ENCODE results near the gene C17orf114.

Gene C17orf114

DNA sequence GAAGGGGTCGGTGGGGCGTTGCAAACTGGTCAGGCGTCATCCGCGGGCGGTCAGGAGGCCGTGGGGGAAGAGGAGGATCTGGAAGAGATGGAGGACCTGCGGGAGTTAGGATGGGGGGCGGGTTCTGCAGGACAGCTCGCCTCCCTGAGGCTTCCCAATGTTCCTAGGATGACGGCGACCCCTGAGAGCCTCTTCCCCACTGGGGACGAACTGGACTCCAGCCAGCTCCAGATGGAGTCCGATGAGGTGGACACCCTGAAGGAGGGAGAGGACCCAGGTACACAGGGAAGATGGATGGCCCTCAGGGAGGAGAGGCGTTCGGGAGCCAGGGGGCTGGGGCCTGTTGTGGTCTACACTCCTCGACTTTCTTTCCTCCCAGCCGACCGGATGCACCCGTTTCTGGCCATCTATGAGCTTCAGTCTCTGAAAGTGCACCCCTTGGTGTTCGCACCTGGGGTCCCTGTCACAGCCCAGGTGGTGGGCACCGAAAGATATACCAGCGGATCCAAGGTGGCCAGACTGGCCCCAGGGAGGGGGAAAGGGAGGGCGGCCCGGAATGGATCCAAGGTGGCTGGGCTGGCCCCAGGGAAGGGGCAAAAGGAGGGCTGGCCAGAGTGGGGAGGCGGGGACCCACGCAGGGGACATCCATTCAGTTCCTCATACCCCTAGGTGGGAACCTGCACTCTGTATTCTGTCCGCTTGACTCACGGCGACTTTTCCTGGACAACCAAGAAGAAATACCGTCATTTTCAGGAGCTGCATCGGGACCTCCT, 5.7 kb upstream of the C17orf114 start:
- peaks cover 14% of the 10 kb centered on the region for H3K4me1 Mint-ChIP-seq (ENCODE audit: low read depth)
- peak overlapping the region; percentile 77 for H3K4me3 Mint-ChIP-seq
- no peak overlapping the region for H3K27ac Mint-ChIP-seq
- no peaks in the 10 kb centered on the region for H3K9me3 Mint-ChIP-seq (ENCODE audit: low read depth)
- H3K36me3 Mint-ChIP-seq = peaks cover 2% of the 10 kb centered on the region
- H3K27me3 Mint-ChIP-seq = no peaks in the 10 kb centered on the region

DNA sequence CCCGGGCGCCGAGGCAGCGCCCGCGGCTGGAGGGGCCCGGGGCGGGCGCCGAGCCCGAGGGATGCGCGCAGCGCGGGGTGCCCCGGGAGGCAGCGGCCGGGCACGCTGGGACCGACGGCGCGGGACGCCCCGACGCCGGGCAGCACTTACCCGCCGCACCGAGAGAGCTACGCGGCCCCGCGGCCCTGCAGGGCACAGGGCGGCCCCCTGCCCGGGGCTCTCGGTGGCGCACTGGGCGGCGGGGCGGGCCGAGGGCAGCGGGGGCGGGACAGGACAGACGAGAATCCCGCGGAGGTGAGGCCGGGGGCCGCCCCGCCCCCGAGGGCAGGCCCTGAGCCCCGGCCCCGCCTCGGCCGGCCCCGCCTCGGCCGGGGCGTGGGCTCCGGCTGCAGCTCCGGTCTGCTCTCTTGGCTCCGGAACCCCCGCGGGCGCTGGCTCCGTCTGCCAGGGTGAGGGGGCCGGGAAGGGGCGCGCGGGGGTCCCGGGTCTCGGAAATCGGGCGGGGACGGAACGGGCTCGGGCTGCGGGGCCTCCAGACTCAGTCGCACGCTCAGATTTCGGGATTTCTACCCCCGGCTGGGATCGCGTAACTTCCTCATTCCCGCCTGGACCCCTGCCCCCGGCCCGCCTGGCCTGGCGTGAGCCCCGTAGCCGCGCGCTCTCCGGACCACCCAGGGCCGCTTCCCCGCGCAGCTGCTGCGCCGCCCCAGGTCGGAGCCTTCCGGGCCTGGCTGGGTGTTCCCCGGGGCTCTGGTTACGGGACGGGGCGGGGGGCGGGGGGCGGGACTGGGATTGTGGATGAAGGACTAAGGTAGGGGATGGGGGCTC, 4.9 kb upstream of the C17orf114 start, which contains the start of gene PLD2:
PLD2 (plus strand) TSS at position 376 of the 828 bp plus-strand sequence. CDS start 621 bp downstream, outside the sequence.
- peaks cover 14% of the 10 kb centered on the region for H3K4me1 Mint-ChIP-seq (ENCODE audit: low read depth)
- no peaks in the 10 kb centered on the region for H3K9me3 Mint-ChIP-seq (ENCODE audit: low read depth)
- peak within 1 kb of the TSS; percentile 83 for H3K4me3 Mint-ChIP-seq
- no peaks in the 10 kb centered on the region for H3K36me3 Mint-ChIP-seq
- no peaks in the 10 kb centered on the region for H3K27me3 Mint-ChIP-seq
- H3K27ac Mint-ChIP-seq = peak within 1 kb of the TSS; percentile 46

DNA sequence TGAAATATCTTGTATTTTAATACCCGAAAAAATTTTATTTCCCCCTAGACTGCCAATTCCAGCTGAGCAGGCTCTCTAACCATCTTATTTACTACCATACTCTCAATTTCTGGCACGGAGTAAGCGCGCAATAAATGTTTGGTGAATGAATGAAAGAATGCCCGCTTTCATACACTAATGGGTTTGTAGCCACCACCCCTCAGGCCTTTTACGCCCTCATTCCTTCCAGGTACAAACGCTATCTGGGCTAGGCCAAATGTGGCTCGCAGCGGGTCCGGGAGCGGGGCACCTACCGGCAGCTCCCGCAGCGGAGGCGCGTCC, 4.3 kb upstream of the C17orf114 start:
- Mint-ChIP-seq H3K4me1 (ENCODE audit: low read depth) (peaks cover 14% of the 10 kb centered on the region), H3K9me3 (ENCODE audit: low read depth) (no peaks in the 10 kb centered on the region), H3K27me3 (no peaks in the 10 kb centered on the region), H3K4me3 (peak overlapping the region; percentile 83), H3K36me3 (no peaks in the 10 kb centered on the region), H3K27ac (peak overlapping the region; percentile 46)

DNA sequence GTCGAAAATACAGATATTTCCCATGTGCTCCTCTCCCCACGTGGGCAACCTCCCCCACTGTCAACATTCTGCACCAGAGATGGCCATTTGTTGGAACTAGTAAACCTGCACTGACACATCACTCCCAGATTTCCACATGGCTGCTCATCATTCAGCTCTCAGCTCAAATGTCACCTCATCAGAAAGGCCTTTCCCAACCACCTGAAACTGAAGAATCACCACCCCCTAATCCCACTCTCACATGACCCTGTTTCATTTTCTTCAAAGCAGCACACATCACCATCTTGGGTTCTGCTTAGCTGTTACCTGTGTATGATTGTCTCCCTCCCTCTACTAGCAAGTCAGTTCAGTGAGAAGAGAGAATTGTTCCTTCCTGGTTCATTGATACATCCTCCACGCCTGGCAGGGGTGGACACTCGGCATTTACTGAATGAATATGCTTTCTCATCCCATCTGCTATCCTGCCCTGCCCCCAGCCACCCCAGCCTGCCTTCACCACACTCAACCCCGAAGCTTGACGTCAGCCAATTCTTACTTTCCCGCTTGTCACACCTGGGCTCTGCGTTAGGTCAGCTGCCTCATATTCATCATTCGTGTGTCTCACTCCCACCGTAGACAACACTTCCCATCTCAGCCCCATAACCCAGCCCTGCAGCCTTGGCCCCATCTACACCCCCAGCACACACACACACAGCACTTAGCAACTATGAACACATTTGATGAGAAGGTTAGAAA, 1.5 kb downstream of the C17orf114 start:
- Mint-ChIP-seq H3K4me3 (no peak overlapping the region), H3K4me1 (ENCODE audit: low read depth) (peaks cover 11% of the 10 kb centered on the region), H3K27me3 (no peaks in the 10 kb centered on the region), H3K36me3 (peaks cover 2% of the 10 kb centered on the region), H3K9me3 (ENCODE audit: low read depth) (no peaks in the 10 kb centered on the region), H3K27ac (no peak overlapping the region)

DNA sequence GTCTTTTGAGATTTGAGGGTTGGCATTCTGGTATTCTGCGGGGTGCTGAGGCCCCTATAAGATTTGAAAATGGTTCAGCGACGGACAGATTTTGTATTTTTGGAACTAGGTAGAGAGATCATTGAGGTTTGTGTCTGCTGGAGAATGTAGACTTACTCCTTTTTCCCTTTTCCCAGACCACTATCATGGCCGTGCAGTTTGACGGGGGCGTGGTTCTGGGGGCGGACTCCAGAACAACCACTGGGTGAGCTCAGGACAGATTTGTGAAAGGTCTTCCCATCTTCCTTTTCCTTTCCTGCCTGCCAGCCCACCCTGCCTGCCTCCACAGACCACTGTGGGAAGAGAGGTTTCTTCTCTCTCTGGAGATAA, 5.6 kb downstream of the C17orf114 start:
- Mint-ChIP-seq H3K4me3 (peak overlapping the region; percentile 100), H3K36me3 (peaks cover 2% of the 10 kb centered on the region), H3K27ac (peak overlapping the region; percentile 100), H3K9me3 (ENCODE audit: low read depth) (no peaks in the 10 kb centered on the region), H3K27me3 (no peaks in the 10 kb centered on the region), H3K4me1 (ENCODE audit: low read depth) (peaks cover 12% of the 10 kb centered on the region)

DNA sequence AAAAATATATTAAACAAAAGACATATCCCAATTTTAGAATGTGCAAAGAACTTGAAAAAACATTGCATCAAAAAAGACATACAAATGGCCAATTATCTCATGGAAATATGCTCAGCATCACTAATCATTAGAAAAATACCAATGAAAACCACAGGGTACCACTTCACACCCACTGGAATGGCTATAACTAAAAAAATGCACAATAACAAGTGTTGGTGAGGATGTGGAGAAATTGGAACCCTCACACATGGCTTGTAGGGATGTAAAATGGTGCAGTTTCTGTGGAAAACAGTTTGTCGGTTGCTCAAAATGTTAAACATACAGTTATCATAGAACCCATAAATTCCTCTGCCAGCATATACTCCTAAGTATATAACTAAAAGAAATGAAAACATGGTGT, 7.0 kb downstream of the C17orf114 start:
- peaks cover 19% of the 10 kb centered on the region for H3K4me1 Mint-ChIP-seq (ENCODE audit: low read depth)
- H3K36me3 Mint-ChIP-seq = peaks cover 2% of the 10 kb centered on the region
- no peaks in the 10 kb centered on the region for H3K27me3 Mint-ChIP-seq
- H3K27ac Mint-ChIP-seq = peak overlapping the region; percentile 100
- H3K9me3 Mint-ChIP-seq (ENCODE audit: low read depth) = no peaks in the 10 kb centered on the region
- peak overlapping the region; percentile 27 for H3K4me3 Mint-ChIP-seq

DNA sequence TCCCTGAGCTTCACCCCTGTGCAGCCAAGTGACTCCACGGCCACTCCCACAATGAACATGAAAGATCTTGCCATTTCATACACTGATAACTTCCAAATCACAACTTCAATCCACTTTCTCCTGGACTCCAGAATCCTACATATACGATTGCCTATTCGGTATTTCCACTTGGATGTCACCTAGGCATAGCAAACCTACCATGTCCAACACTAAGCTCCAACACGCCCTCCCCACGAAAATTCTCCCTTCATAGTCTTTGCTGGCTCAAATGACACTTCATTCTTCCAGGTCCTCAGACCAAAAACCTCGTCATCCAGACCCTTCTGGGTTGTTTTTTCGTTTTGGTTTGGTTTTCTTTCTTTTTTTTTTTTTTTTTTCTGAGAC, 11.4 kb downstream of the C17orf114 start:
- Mint-ChIP-seq H3K27ac (peak overlapping the region; percentile 92), H3K36me3 (no peaks in the 10 kb centered on the region), H3K4me3 (peak overlapping the region; percentile 92), H3K4me1 (ENCODE audit: low read depth) (peaks cover 25% of the 10 kb centered on the region), H3K27me3 (peaks cover 10% of the 10 kb centered on the region), H3K9me3 (ENCODE audit: low read depth) (no peaks in the 10 kb centered on the region)

DNA sequence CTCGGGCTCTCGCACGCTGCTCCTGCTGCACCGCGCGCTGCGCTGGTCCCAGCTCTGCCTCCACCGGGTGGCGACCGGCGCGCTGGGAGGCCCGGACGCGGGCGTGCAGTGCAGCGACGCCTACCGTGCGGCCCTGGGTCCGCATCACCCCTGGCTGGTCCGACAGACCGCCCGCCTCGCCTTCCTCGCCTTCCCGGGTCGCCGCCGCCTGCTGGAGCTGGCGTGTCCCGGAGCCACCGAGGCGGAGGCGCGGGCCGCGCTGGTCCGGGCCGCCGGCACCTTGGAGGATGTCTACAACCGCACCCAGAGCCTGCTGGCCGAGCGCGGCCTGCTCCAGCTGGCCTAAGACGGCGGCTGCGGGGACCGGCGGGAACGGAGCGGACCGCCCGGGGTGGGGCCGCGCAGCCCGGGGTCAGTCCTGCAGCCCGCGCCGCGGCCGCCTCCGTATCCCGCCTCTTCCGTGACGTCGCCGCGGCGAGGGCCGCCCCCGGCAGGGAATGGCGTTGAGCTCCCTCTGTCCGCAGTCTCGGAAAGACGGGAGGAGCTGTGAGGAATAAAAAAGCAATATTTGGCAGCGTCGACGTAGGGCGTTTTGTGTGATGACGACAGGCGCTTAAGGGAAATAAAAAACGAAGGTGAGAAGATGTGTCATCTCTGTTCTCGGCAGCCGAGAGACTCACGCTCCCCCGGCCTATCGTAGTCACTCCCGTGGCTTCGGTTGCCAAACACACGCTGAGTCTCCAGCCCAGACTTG, 12.0 kb downstream of the C17orf114 start:
- H3K27me3 Mint-ChIP-seq = peaks cover 12% of the 10 kb centered on the region
- H3K4me1 Mint-ChIP-seq (ENCODE audit: low read depth) = peaks cover 28% of the 10 kb centered on the region
- H3K9me3 Mint-ChIP-seq (ENCODE audit: low read depth) = no peaks in the 10 kb centered on the region
- H3K27ac Mint-ChIP-seq = peak overlapping the region; percentile 92
- peak overlapping the region; percentile 92 for H3K4me3 Mint-ChIP-seq
- H3K36me3 Mint-ChIP-seq = no peaks in the 10 kb centered on the region

DNA sequence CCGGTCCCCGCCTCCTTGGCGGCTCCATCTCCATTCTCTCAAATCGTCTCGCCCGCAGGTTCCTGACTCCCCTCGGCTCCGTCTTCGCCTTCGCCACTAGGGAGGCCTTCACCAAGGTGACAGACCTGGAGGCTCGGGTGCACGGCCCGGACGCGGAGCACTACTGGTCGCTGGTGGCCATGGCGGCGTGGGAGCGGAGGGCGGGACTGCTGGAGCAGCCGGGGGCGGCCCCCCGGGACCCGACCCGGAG, 12.5 kb downstream of the C17orf114 start:
- Mint-ChIP-seq H3K27ac (peak overlapping the region; percentile 22), H3K4me1 (ENCODE audit: low read depth) (peaks cover 28% of the 10 kb centered on the region), H3K36me3 (no peaks in the 10 kb centered on the region), H3K27me3 (peaks cover 13% of the 10 kb centered on the region), H3K9me3 (ENCODE audit: low read depth) (no peaks in the 10 kb centered on the region), H3K4me3 (peak overlapping the region; percentile 71)

DNA sequence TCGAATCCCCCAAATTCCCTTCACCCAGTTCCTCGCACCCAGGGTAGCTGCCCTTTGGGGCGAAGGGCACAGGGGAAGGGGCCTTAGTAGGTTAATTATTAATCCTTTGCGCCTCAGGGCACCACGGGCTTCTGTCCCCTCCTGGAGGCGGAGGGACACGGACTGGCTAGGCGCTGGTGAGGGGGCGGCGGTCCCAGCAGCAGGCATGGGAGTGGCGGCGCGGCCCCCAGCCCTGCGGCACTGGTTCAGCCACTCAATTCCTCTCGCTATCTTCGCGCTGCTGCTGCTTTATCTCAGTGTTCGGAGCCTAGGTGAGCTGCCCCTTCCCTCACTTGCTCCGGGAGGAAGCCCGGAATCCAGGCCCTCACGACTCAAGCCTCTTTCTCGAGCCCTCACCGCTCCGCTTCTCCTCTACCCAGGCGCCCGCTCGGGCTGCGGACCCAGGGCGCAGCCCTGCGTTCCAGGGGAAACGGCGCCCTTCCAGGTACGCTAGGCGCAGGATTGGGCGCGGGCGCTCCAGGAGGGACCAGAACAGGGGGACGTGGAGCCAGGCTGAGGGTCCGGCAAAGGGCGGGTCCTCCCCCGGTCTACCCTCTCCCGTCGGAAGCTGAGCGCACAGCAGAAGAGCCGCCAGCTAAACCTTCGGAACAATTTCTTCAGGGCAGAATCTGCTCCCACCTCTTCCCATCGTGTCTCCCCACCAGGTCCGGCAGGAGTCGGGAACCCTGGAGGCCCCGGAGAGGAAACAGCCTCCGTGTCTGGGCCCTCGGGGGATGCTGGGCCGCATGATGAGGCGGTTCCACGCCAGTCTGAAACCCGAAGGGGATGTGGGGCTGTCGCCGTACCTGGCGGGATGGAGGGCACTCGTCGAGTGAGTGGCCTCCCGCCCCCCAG, 13.1 kb downstream of the C17orf114 start, which contains the start of gene GLTPD2:
GLTPD2 (plus strand) TSS at position 158 of the 894 bp plus-strand sequence; CDS start at position 206, 48 bp downstream.
- peak within 1 kb of the TSS; percentile 22 for H3K27ac Mint-ChIP-seq
- H3K27me3 Mint-ChIP-seq = peaks cover 15% of the 10 kb centered on the region
- peaks cover 28% of the 10 kb centered on the region for H3K4me1 Mint-ChIP-seq (ENCODE audit: low read depth)

DNA sequence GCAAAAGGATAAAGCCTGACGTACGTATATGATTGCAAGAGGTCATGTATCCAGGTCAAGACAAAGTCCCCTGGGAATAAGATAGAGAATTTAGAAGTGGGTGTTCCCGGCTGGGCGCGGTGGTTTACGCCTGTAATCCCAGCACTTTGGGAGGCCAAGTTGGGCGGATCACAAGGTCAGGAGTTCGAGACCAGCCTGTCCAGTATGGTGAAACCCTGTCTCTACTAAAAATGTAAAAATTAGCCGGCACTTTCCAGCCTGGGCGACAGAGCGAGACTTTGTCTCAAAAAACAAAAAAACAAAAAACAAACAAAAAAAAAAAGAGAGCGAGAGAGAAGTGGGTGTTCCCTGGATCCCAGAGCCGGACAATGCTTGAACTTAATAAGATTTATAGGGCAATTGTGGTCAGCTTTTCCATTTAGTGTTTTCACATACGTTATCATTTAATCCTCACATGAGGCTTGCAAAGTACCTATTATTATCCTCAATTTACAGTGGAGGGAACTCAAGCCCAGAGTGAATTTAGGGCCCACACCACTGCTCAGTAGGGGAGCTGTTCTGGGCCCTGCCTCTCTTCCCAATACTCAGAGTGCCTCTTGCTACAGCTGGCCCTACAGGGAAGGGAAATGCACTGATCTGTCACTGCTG, 13.8 kb downstream of the C17orf114 start:
- Mint-ChIP-seq H3K9me3 (ENCODE audit: low read depth) (no peaks in the 10 kb centered on the region), H3K4me1 (ENCODE audit: low read depth) (peaks cover 28% of the 10 kb centered on the region), H3K27ac (no peak overlapping the region), H3K36me3 (no peaks in the 10 kb centered on the region), H3K4me3 (peak overlapping the region; percentile 45), H3K27me3 (peaks cover 18% of the 10 kb centered on the region)

More for the DNA sequence above, 13.1 kb downstream of the C17orf114 start, which contains the start of gene GLTPD2:
- Mint-ChIP-seq H3K36me3 (no peaks in the 10 kb centered on the region), H3K4me3 (peak within 1 kb of the TSS; percentile 71), H3K9me3 (ENCODE audit: low read depth) (no peaks in the 10 kb centered on the region)

DNA sequence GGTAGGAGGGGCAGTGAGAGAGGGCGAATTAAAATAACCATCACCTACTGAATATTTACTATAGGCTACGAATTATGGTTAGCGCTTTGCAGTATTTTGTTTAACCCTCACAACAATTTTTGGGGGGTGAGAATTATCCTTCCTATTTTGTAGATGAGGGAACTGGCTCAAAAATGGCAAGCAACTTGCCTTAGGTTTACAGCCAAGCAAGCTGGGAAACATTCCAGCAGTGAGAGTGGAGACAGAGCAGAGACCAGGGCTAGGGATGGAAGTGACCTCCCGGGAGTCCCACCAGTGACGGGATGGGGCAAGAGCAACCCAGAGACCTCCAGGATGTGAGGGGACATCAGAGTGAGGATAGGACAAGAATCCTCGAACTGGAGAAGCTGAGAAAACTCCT, 15.6 kb downstream of the C17orf114 start:
- H3K27me3 Mint-ChIP-seq = peaks cover 25% of the 10 kb centered on the region
- H3K36me3 Mint-ChIP-seq = no peaks in the 10 kb centered on the region
- no peak overlapping the region for H3K27ac Mint-ChIP-seq
- H3K4me3 Mint-ChIP-seq = no peak overlapping the region
- no peaks in the 10 kb centered on the region for H3K9me3 Mint-ChIP-seq (ENCODE audit: low read depth)
- peaks cover 28% of the 10 kb centered on the region for H3K4me1 Mint-ChIP-seq (ENCODE audit: low read depth)

DNA sequence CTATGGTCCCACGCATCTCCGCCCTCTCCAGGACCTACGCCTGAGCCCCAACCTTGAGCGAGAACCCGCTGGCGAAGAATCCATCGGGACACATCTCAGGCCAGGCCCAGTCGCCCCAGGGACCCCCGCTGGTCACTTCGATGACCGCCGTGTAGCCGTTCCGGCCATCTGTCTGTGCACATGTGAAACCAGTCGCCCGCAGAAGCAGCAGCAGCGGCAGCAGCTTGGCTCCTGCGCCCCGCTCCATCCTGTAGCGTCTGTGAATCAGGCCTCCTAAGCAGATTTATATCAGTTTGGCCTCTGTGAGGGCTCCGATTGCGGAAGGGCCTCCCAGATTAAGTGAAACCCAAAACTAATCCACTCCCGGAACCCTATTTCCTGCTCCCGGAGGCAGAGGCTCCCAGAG, 16.0 kb downstream of the C17orf114 start, which contains the start of gene VMO1:
VMO1 (minus strand) TSS at position 259 of the 406 bp plus-strand sequence; CDS start at position 247, 12 bp downstream.
- Mint-ChIP-seq H3K4me1 (ENCODE audit: low read depth) (peaks cover 28% of the 10 kb centered on the region), H3K4me3 (peak within 1 kb of the TSS; percentile 35), H3K36me3 (no peaks in the 10 kb centered on the region), H3K27me3 (peaks cover 25% of the 10 kb centered on the region), H3K27ac (no peak within 1 kb of the TSS), H3K9me3 (ENCODE audit: low read depth) (no peaks in the 10 kb centered on the region)
